DMS53 treated with DMSO at 0.1 percent for 48 hours (cell line): ENCODE measurements around the gene SLC7A14.

Experiments used
- DNase-seq: peaks from one replicate; lab custom pipeline; 2025; ENCODE audit not compliant: unreplicated experiment; lab: John Stamatoyannopoulos, UW

Gene SLC7A14

DNA sequence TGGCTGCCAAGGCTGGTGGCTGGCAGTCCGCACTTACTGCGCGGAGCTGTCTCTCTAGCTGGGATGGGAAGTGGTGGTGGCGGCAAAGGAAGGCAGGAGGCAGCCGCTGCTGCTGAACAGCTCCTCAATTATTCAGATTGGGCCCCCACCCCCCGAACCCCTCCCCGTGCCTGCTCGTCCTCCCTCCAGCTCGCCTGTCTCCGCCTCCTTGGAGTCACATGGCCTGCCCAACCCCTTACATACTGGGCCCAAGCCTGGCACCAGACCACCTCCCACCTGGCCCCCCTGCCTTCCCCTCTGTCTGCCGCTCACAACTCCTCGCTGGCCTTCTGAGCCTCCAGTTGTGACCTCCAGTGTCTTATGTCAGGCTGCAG, at the start of gene SLC7A14:
Gene SLC7A14, minus strand, starts transcription at position 139 of the 374 bp plus-strand sequence. CDS start 59,139 bp downstream, outside the sequence.
- DNase-seq, result no peak

GRCh38 chr3:170635385-170635735, 49.5 kb upstream of the SLC7A14 start:
- no peak for DNase-seq

GRCh38 chr3:170634663-170635384, 48.9 kb upstream of the SLC7A14 start:
- DNase-seq, result no peak

- DNase-seq, result no peak
These were observed 47.7 kb upstream of the SLC7A14 start for GRCh38 chr3:170633573-170633972.

- DNase-seq, result no peak
These were observed 46.9 kb upstream of the SLC7A14 start for GRCh38 chr3:170632780-170633179.

- no peak for DNase-seq
These were observed 46.0 kb upstream of the SLC7A14 start for GRCh38 chr3:170631755-170632488.

GRCh38 chr3:170623524-170623923, 37.6 kb upstream of the SLC7A14 start:
- DNase-seq, result no peak

- DNase-seq, result no peak
These were observed 36.7 kb upstream of the SLC7A14 start for GRCh38 chr3:170622369-170623159.

GRCh38 chr3:170621256-170621655, 35.4 kb upstream of the SLC7A14 start:
- no peak for DNase-seq

DNA sequence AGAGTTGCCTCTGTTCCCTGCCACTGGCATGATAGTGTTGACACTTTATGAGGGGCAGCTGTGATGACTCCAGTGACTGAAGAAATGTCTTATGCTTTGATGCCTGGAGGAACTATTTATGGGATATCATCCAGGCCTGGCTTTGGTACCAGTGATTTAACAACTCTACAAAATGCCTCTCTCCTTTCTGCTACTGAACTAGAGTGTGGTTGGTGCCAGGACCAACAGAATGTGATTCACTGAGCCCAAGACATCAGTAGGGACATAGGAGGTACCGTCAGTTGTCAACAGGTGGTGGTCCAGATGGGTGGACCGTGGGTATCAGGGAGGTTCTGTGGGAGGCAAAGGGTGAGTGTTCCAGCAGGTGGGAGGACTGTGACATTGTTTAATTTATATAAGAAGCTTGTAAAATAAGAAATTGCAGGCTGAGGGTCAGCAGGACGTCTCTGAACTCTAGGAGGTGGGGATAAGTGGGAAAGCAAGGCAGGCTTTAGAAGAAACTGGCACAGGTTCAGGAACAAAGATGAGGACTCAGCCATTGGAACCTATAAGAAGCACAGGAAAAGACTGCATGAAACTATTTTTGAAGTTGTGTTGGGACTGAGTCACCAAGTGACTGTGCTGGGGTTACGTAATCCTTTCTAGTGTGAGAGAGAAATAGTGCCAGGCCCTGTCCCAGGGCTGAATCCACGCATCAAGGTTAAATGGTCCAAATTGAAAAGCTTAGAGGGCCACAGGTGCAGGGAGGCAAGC, 28.5 kb upstream of the SLC7A14 start:
- no peak for DNase-seq

- no peak for DNase-seq
These were observed 25.9 kb upstream of the SLC7A14 start for GRCh38 chr3:170611751-170612150.

- DNase-seq, result no peak
These were observed 24.5 kb upstream of the SLC7A14 start for GRCh38 chr3:170610321-170610884.

DNA sequence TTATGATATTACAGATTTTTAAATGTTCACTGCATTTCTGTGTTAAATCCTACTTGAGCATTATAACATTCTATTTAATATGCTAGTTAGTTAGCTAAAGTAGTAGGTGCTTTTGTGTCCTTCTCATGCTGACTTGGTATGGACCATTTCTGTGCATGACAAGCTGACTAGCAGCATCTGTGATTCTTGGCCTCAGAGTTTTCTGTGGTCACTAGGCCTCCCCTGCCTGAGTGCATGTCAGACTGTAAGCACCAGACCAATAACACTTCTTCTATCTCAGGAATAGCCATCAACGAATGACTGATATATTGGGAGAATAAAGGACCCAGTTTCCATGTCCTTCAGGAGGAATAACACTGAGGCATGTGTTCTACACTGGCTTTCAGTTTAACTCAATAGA, 22.6 kb upstream of the SLC7A14 start:
- DNase-seq, result no peak

DNA sequence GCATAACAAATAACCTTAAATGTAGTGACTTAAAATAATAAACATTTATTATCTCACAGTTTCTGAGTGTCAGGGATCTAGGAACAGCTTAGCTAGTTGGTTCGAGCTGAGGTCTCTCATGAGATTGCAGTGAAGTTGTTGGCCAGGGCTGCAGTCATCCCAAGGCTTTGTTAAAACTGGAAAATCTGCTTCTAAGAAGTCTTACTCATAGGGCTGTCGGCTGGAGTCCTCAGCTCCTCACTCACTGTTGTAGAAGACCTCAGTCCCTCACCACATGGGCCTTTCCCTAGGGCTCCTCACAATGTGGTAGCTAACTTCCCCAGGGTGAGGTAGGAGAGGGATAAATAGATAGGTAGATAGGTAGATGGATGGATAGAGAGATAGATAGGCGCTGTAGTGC, 20.8 kb upstream of the SLC7A14 start:
- DNase-seq, result no peak

DNA sequence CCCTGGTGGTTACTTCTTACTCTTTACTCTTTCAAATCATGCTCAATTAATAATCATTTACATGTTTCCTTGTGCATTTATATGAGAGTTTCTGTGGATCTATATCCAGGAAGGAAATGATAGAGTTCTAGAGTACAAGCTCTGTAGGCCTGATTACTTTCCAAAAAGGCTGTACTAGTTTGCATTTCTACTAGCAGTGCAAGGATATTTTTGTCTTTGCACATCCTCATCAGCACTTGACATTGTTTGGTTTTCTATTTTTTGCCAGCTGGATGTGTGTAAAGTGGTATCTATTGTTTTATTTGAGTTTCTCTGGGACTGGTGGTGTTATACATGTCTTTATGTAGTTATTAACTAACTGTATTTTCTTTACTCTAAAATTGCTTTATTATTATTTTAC, 19.6 kb upstream of the SLC7A14 start:
- DNase-seq, result peak; percentile 41

DNA sequence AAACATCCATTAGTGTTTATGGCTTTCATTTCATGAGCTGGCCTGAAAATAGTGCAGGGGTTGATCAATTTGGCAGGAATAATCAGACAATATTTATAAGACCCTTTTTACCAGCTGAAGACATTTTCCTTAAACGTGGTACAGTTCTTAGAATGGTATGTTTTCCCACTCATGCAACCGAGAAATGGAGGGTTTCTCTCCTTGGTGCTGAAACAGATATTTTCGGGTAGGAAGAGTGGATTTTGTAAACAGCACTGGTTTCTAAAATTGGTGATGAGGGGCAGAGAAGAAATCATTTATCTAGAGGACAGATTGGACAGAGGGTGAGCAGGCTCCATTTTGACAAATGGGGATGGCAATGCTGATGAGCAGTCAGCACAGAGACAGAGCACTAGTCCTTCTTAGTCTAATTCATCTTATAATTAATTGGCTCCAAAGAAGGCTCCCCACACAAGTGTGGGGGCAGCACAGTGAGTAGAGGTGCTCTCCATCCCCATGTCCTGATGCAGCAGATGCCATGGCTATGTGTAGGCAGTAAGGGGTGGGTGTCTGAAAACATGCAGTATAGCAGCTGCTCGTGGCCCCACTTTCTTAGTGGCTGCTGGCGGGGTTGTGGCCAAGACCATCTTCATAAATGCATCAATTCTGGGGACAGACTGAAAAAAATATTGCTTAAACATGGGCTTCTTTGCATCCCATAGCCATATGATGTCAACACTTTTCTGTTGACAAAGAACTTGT, 18.1 kb upstream of the SLC7A14 start:
- DNase-seq, result no peak

DNA sequence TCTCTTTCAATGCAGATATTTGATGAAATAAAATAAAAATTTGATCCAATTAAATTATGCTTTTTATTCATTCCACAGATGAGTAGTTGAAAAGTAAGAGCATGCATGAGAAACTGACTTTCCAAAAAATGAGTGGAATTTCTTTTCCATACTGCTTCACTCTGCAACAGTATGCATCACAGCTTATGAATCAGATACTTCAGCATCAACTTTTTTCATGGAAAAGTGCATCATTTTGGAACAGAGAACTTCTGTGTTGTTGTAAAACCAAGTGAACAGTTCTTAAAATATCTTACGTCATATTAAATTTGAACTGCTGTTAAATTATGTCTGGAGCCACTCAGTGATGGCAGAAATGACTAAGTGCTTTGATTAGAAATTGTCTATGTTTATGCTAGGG, 16.7 kb upstream of the SLC7A14 start:
- DNase-seq, result no peak

GRCh38 chr3:170600005-170600624, 14.2 kb upstream of the SLC7A14 start:
- no peak for DNase-seq

GRCh38 chr3:170599091-170599490, 13.2 kb upstream of the SLC7A14 start:
- no peak for DNase-seq

- DNase-seq, result peak; percentile 91
These were observed 12.2 kb upstream of the SLC7A14 start for GRCh38 chr3:170598091-170598502.
